Measurements from ENCODE around the gene CACNB4.

The CACNB4 gene

GRCh38 chr2:151872463-151872862, 226.4 kb downstream of the CACNB4 start:
- H3K27me3 ChIP-seq = no peaks in the 10 kb centered on the region
- H3K4me1 ChIP-seq = no peaks in the 10 kb centered on the region
- no peaks in the 10 kb centered on the region for H3K36me3 ChIP-seq
- peaks cover 6% of the 10 kb centered on the region; the same call in 1 of the 2 replicates for H3K9me3 ChIP-seq
- H3K9ac ChIP-seq = no peak overlapping the region
- H3K4me2 ChIP-seq = no peak overlapping the region
- TF ChIP-seq Cebpa-rat (IDR thresholded peaks at IDR 0.05) = no peak
- no peaks in the 10 kb centered on the region for H4K20me1 ChIP-seq
- no peak overlapping the region for H3K27ac ChIP-seq
- no peak overlapping the region for H3K4me3 ChIP-seq

GRCh38 chr2:151869291-151869690, 229.6 kb downstream of the CACNB4 start:
- Histone ChIP-seq H3K27me3 (no peaks in the 10 kb centered on the region), H3K4me3 (no peak overlapping the region), H3K4me1 (no peaks in the 10 kb centered on the region), H3K27ac (no peak overlapping the region), H3K36me3 (no peaks in the 10 kb centered on the region), H4K20me1 (no peaks in the 10 kb centered on the region), H3K9me3 (no peaks in the 10 kb centered on the region), H3K9ac (no peak overlapping the region), H3K4me2 (no peak overlapping the region)
- TF ChIP-seq Cebpa-rat (IDR thresholded peaks at IDR 0.05) = no peak

GRCh38 chr2:151862700-151863099, 236.1 kb downstream of the CACNB4 start:
- Histone ChIP-seq H4K20me1 (no peaks in the 10 kb centered on the region), H3K9me3 (no peaks in the 10 kb centered on the region), H3K4me2 (no peak overlapping the region), H3K36me3 (no peaks in the 10 kb centered on the region), H3K27me3 (no peaks in the 10 kb centered on the region), H3K9ac (no peak overlapping the region), H3K27ac (no peak overlapping the region), H3K4me3 (no peak overlapping the region), H3K4me1 (no peaks in the 10 kb centered on the region)
- TF ChIP-seq Cebpa-rat (IDR thresholded peaks at IDR 0.05) = no peak

GRCh38 chr2:151861174-151861573, 237.7 kb downstream of the CACNB4 start:
- Histone ChIP-seq H3K4me2 (no peak overlapping the region), H4K20me1 (no peaks in the 10 kb centered on the region), H3K4me3 (no peak overlapping the region), H3K4me1 (no peaks in the 10 kb centered on the region), H3K36me3 (no peaks in the 10 kb centered on the region), H3K9me3 (no peaks in the 10 kb centered on the region), H3K27ac (no peak overlapping the region), H3K9ac (no peak overlapping the region), H3K27me3 (no peaks in the 10 kb centered on the region)
- no peak for TF ChIP-seq Cebpa-rat (IDR thresholded peaks at IDR 0.05)

- no peak overlapping the region for H3K9ac ChIP-seq
- no peaks in the 10 kb centered on the region for H3K36me3 ChIP-seq
- H3K4me1 ChIP-seq = no peaks in the 10 kb centered on the region
- no peak overlapping the region for H3K4me3 ChIP-seq
- H3K27ac ChIP-seq = no peak overlapping the region
- H3K9me3 ChIP-seq = no peaks in the 10 kb centered on the region
- TF ChIP-seq Cebpa-rat (IDR thresholded peaks at IDR 0.05) = no peak
- no peak overlapping the region for H3K4me2 ChIP-seq
- no peaks in the 10 kb centered on the region for H4K20me1 ChIP-seq
- no peaks in the 10 kb centered on the region for H3K27me3 ChIP-seq
These were observed 238.2 kb downstream of the CACNB4 start for GRCh38 chr2:151860613-151861146.

- no peak overlapping the region for H3K9ac ChIP-seq
- no peak overlapping the region for H3K27ac ChIP-seq
- no peak overlapping the region for H3K4me3 ChIP-seq
- H3K9me3 ChIP-seq = no peaks in the 10 kb centered on the region
- no peak overlapping the region for H3K4me2 ChIP-seq
- no peaks in the 10 kb centered on the region for H3K27me3 ChIP-seq
- H3K4me1 ChIP-seq = no peaks in the 10 kb centered on the region
- TF ChIP-seq Cebpa-rat (IDR thresholded peaks at IDR 0.05) = no peak
- no peaks in the 10 kb centered on the region for H4K20me1 ChIP-seq
- H3K36me3 ChIP-seq = no peaks in the 10 kb centered on the region
These were observed 238.6 kb downstream of the CACNB4 start for GRCh38 chr2:151860210-151860609.

GRCh38 chr2:151857650-151858049, 241.2 kb downstream of the CACNB4 start:
- H3K4me2 ChIP-seq = no peak overlapping the region
- TF ChIP-seq Cebpa-rat (IDR thresholded peaks at IDR 0.05) = no peak

GRCh38 chr2:151855111-151855510, 243.7 kb downstream of the CACNB4 start:
- Histone ChIP-seq H4K20me1 (no peaks in the 10 kb centered on the region), H3K9me3 (no peaks in the 10 kb centered on the region), H3K36me3 (no peaks in the 10 kb centered on the region), H3K27ac (no peak overlapping the region), H3K4me3 (no peak overlapping the region), H3K9ac (no peak overlapping the region), H3K27me3 (no peaks in the 10 kb centered on the region), H3K4me1 (no peaks in the 10 kb centered on the region), H3K4me2 (no peak overlapping the region)
- no peak for TF ChIP-seq Cebpa-rat (IDR thresholded peaks at IDR 0.05)

More at GRCh38 chr2:151857650-151858049, 241.2 kb downstream of the CACNB4 start:
- H3K9ac ChIP-seq = no peak overlapping the region
- no peak overlapping the region for H3K4me3 ChIP-seq
- H3K27me3 ChIP-seq = no peaks in the 10 kb centered on the region
- H4K20me1 ChIP-seq = no peaks in the 10 kb centered on the region
- H3K36me3 ChIP-seq = no peaks in the 10 kb centered on the region
- no peaks in the 10 kb centered on the region for H3K9me3 ChIP-seq
- no peak overlapping the region for H3K27ac ChIP-seq
- H3K4me1 ChIP-seq = no peaks in the 10 kb centered on the region

- Histone ChIP-seq H3K36me3 (no peaks in the 10 kb centered on the region), H3K27me3 (no peaks in the 10 kb centered on the region), H4K20me1 (no peaks in the 10 kb centered on the region), H3K4me1 (no peaks in the 10 kb centered on the region), H3K4me3 (no peak overlapping the region), H3K27ac (no peak overlapping the region), H3K9me3 (no peaks in the 10 kb centered on the region), H3K4me2 (no peak overlapping the region), H3K9ac (no peak overlapping the region)
- no peak for TF ChIP-seq Cebpa-rat (IDR thresholded peaks at IDR 0.05)
These were observed 245.6 kb downstream of the CACNB4 start for GRCh38 chr2:151853070-151853758.

- no peaks in the 10 kb centered on the region for H4K20me1 ChIP-seq
- H3K4me1 ChIP-seq = no peaks in the 10 kb centered on the region
- TF ChIP-seq Cebpa-rat (IDR thresholded peaks at IDR 0.05) = no peak
- no peaks in the 10 kb centered on the region for H3K36me3 ChIP-seq
- no peak overlapping the region for H3K27ac ChIP-seq
- no peak overlapping the region for H3K4me3 ChIP-seq
- no peaks in the 10 kb centered on the region for H3K27me3 ChIP-seq
- H3K4me2 ChIP-seq = no peak overlapping the region
- no peak overlapping the region for H3K9ac ChIP-seq
- H3K9me3 ChIP-seq = no peaks in the 10 kb centered on the region
These were observed 246.4 kb downstream of the CACNB4 start for GRCh38 chr2:151852260-151853069.

All from BLaER1 (cell line).